Caco-2 (cell line): Measurements from ENCODE around the gene ZNF563. TPM values are rescaled to one million over a fixed set of nuclear protein-coding genes. Genes with fewer than 3 reads are reported as not detected.
A peak's percentile ranks its signal among the peaks of the same experiment; 100 is the strongest.
"Not testable (repeated sequence)": the region's sequence is repeated elsewhere in the genome, so short reads cannot be mapped to it uniquely, and the experiment has no call there.

Source experiments
- BruUV-seq: library from RNA; stranded (reverse); fragments of 400-500 nt; replicated peaks from 2 replicates; lab custom pipeline; 2021; lab: Mats Ljungman, UMichigan
- CTCF ChIA-PET: fragments of 300-600 bp; sonication (Branson Sonifier 250); formaldehyde crosslinking; loops from one replicate; lab custom pipeline; 2022; ENCODE audit warnings: antibody characterized with exemption; lab: Charles Lee
- POLR2A ChIA-PET: fragments of 300-600 bp; sonication (Branson Sonifier 250); formaldehyde crosslinking; loops from one replicate; lab custom pipeline; 2022; ENCODE audit warnings: antibody characterized with exemption; lab: Charles Lee
- DNase-seq, 2 experiments: peaks; one replicate each; pipeline versions ENCODE4 v3.0.0 to v3.0.0-alpha.2; 2020 to 2022
- H3K27me3 ChIP-seq: replicated peaks from 2 replicates; pipeline ENCODE4 v1.6.0; 2011; ENCODE audit warnings: low read length; ENCODE audit not compliant: control insufficient read depth, insufficient read depth
- H3K36me3 ChIP-seq: 2 replicates; pipeline ENCODE4 v1.5.1; 2011; ENCODE audit warnings: low read length; ENCODE audit not compliant: control insufficient read depth, insufficient read depth
- H3K4me1 ChIP-seq: fragments of 250-450 bp; sonication (Bioruptor Pico); 2 replicates; pipeline ENCODE4 v1.5.1; 2020; ENCODE audit warnings: mild to moderate bottlenecking
- H3K4me3 ChIP-seq: 2 replicates; pipeline ENCODE4 v1.5.1; 2011; ENCODE audit warnings: low read depth, mild to moderate bottlenecking, control low read depth, low read length
- H3K9me3 ChIP-seq: fragments of 250-450 bp; sonication (Bioruptor Pico); 2 replicates; pipeline ENCODE4 v1.5.1; 2020; ENCODE audit warnings: mild to moderate bottlenecking, moderate library complexity
- H3K27ac Mint-ChIP-seq: one replicate; pipeline ENCODE4 v1.8.0; 2022; ENCODE audit warnings: mixed read lengths; ENCODE audit not compliant: unreplicated experiment
- H3K27me3 Mint-ChIP-seq: one replicate; pipeline ENCODE4 v1.8.0; 2022; ENCODE audit warnings: mixed read lengths; ENCODE audit not compliant: insufficient read depth, unreplicated experiment
- H3K36me3 Mint-ChIP-seq: one replicate; pipeline ENCODE4 v1.8.0; 2022; ENCODE audit warnings: mild to moderate bottlenecking, mixed read lengths; ENCODE audit not compliant: insufficient read depth, unreplicated experiment
- H3K4me1 Mint-ChIP-seq: one replicate; pipeline ENCODE4 v1.8.0; 2022; ENCODE audit warnings: low read depth, mixed read lengths; ENCODE audit not compliant: unreplicated experiment
- H3K4me3 Mint-ChIP-seq: one replicate; pipeline ENCODE4 v1.8.0; 2022; ENCODE audit warnings: mild to moderate bottlenecking, moderate library complexity, mixed read lengths; ENCODE audit not compliant: unreplicated experiment
- H3K9me3 Mint-ChIP-seq: one replicate; pipeline ENCODE4 v1.8.0; 2022; ENCODE audit warnings: mixed read lengths; ENCODE audit not compliant: unreplicated experiment
- intact Hi-C: fragments of 100-400 bp; cut with micrococcal nuclease; formaldehyde crosslinking; loops from one replicate; pipeline ENCODE4 v1.10.0; 2022; ENCODE audit not compliant: unreplicated experiment
- total RNA-seq: library from RNA; stranded (reverse); gene quantifications from 2 replicates; pipeline ENCODE4 v1.2.3, GENCODE V29; 2022
- TF ChIP-seq, protein P1 (sequence below), 2 experiments: fragments of 200-600 bp in 1 of 2; IDR thresholded peaks; 1 replicate in 1 of 2; 2 replicates in 1 of 2; pipeline versions ENCODE4 v1.5.1 to v1.8.0; 2011 to 2022; ENCODE audit warnings: antibody characterized with exemption in 1 of 2, control low read depth in 1 of 2, inconsistent platforms in 1 of 2, low read depth in 1 of 2, low read length in 1 of 2, mild to moderate bottlenecking in 1 of 2, moderate library complexity in 1 of 2; ENCODE audit not compliant: insufficient read depth in 1 of 2, severe bottlenecking in 1 of 2, unreplicated experiment in 1 of 2

ZNF563 gene
- total RNA-seq, 1 experiment from 2014 or later, result 3.0 TPM

DNA sequence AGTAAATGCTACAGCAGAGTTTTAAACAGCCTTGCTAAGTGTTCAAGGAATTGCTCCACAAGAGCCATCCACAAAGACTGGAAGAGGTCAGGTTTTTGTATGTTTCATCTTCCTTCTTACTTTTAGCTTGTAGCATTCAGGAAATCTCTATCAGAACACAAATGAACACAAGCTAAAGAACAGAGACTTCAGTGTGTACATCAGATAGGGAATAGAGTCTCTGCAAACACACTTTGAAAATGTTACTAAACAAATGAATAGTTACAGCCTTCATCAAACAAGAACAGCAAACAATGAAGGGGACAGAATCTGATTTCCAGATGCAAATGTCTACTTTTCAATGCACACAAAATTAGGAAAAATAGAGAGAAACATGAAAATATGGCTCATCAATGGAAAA lies 7.7 kb downstream of the ZNF563 start:
- H3K9me3 Mint-ChIP-seq, result no peaks in the 10 kb centered on the region
- Histone ChIP-seq H3K9me3 (peaks cover 9% of the 10 kb centered on the region; the same call in 1 of the 2 replicates), H3K4me1 (peaks cover 8% of the 10 kb centered on the region), H3K4me3 (no peak overlapping the region), H3K27me3 (no peaks in the 10 kb centered on the region), H3K36me3 (peaks cover 3% of the 10 kb centered on the region)
- H3K4me3 Mint-ChIP-seq, result no peak overlapping the region
- BruUV-seq, result no TSS peak
- intact Hi-C loops, result no loop called here
- no peaks in the 10 kb centered on the region for H3K27me3 Mint-ChIP-seq
- TF ChIP-seq, protein P1, sequence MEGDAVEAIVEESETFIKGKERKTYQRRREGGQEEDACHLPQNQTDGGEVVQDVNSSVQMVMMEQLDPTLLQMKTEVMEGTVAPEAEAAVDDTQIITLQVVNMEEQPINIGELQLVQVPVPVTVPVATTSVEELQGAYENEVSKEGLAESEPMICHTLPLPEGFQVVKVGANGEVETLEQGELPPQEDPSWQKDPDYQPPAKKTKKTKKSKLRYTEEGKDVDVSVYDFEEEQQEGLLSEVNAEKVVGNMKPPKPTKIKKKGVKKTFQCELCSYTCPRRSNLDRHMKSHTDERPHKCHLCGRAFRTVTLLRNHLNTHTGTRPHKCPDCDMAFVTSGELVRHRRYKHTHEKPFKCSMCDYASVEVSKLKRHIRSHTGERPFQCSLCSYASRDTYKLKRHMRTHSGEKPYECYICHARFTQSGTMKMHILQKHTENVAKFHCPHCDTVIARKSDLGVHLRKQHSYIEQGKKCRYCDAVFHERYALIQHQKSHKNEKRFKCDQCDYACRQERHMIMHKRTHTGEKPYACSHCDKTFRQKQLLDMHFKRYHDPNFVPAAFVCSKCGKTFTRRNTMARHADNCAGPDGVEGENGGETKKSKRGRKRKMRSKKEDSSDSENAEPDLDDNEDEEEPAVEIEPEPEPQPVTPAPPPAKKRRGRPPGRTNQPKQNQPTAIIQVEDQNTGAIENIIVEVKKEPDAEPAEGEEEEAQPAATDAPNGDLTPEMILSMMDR (IDR thresholded peaks at IDR 0.05; ENCODE audit: insufficient read depth in 1 of 2, low read depth in 1 of 2, low read length in 1 of 2, severe bottlenecking in 1 of 2, unreplicated experiment in 1 of 2), result no peak
- ChIA-PET POLR2A (no interaction called here), CTCF (no interaction called here)
- peaks cover 11% of the 10 kb centered on the region for H3K36me3 Mint-ChIP-seq
- no peak for DNase-seq
- no peak overlapping the region for H3K27ac Mint-ChIP-seq
- peaks cover 5% of the 10 kb centered on the region for H3K4me1 Mint-ChIP-seq

DNA sequence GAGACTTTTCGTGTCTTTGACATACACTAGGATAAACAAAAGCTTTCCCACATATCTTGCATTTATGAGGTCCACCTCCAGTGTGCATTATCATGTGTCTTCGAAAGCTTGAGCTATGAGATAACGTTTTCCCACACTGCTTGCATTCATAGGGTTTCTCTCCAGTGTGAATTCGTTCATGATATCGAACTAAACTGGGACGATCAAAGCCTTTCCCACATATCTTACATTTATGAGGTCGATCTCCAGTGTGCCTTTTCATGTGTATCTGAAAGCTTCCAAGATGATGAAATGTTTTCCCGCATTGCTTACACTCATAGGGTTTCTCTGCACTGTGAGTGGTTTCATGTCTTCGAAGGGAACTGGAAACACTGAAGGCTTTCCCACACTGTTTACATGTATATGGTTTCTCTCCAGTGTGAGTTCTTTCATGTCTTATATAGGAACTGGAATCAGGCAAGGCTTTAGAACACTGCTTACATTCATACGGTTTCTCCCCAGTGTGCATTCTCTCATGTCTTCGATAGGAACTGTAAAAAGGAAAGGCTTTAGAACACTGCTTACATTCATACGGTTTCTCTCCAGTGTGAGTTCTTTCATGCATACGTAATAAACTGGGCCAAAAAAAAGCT lies 14.5 kb downstream of the ZNF563 start:
- H3K4me3 Mint-ChIP-seq, result no peak overlapping the region
- H3K27me3 ChIP-seq, result no peaks in the 10 kb centered on the region
- CTCF ChIA-PET, result no interaction called here
- DNase-seq, result no peak
- no peaks in the 10 kb centered on the region for H3K4me1 ChIP-seq
- intact Hi-C loops, result no loop called here
- no peaks in the 10 kb centered on the region for H3K27me3 Mint-ChIP-seq
- POLR2A ChIA-PET, result no interaction called here
- H3K4me1 Mint-ChIP-seq, result no peaks in the 10 kb centered on the region
- H3K9me3 ChIP-seq, result peaks cover 12% of the 10 kb centered on the region; the same call in 1 of the 2 replicates
- H3K36me3 Mint-ChIP-seq, result peaks cover 5% of the 10 kb centered on the region
- H3K4me3 ChIP-seq, result no peak overlapping the region
- TSS peak; percentile 12 for BruUV-seq
- peaks cover 3% of the 10 kb centered on the region for H3K36me3 ChIP-seq
- no peak overlapping the region for H3K27ac Mint-ChIP-seq
- H3K9me3 Mint-ChIP-seq, result peaks cover 13% of the 10 kb centered on the region
- TF ChIP-seq, protein P1 (IDR thresholded peaks at IDR 0.05; ENCODE audit: insufficient read depth in 1 of 2, low read depth in 1 of 2, low read length in 1 of 2, severe bottlenecking in 1 of 2, unreplicated experiment in 1 of 2), result no peak

DNA sequence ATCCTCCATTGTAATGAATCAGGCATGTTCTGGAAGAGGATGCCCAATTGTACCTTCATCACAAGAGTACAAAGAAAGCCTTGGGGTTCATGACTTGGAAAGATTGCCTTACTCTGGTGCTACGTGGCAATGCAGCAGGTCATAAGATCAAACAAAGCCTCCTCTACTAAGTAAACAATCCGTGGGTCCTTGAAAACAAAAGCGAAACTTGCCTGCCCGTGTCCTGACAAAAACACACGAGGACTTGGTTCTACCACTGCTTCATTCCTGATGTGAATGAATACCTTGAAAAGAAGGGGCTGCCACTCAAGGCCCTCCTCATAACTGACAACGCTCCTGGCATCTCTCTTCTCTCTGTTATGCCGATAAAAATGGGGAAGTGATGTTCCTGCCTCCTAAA lies 18.9 kb downstream of the ZNF563 start:
- H3K9me3 Mint-ChIP-seq, result peaks cover 13% of the 10 kb centered on the region
- intact Hi-C loops, result no loop called here
- POLR2A ChIA-PET, result interaction anchor here (0.6 kb wide), 1 partner anchor 193 kb away, joined by 9 read pairs; no protein-coding TSS in a partner anchor
- no peaks in the 10 kb centered on the region for H3K4me1 ChIP-seq
- no peaks in the 10 kb centered on the region for H3K27me3 ChIP-seq
- no peaks in the 10 kb centered on the region for H3K4me1 Mint-ChIP-seq
- no peaks in the 10 kb centered on the region for H3K27me3 Mint-ChIP-seq
- BruUV-seq, result no TSS peak
- H3K4me3 ChIP-seq, result no peak overlapping the region
- CTCF ChIA-PET, result no interaction called here
- no peak overlapping the region for H3K4me3 Mint-ChIP-seq
- H3K36me3 Mint-ChIP-seq, result no peaks in the 10 kb centered on the region
- H3K36me3 ChIP-seq, result no peaks in the 10 kb centered on the region
- H3K9me3 ChIP-seq, result 0 out of 2 replicates have a peak, but pooled peaks cover 3% of the 10 kb centered on the region
- no peak for DNase-seq
- no peak overlapping the region for H3K27ac Mint-ChIP-seq
- TF ChIP-seq, protein P1 (IDR thresholded peaks at IDR 0.05; ENCODE audit: insufficient read depth in 1 of 2, low read depth in 1 of 2, low read length in 1 of 2, severe bottlenecking in 1 of 2, unreplicated experiment in 1 of 2), result no peak

GRCh38 chr19:12308891-12309290 lies 24.5 kb downstream of the ZNF563 start:
- H3K36me3 Mint-ChIP-seq, H3K4me1 ChIP-seq, H3K27me3 ChIP-seq, H3K9me3 ChIP-seq, CTCF ChIA-PET, BruUV-seq, H3K4me3 ChIP-seq, H3K4me1 Mint-ChIP-seq, H3K4me3 Mint-ChIP-seq, POLR2A ChIA-PET, H3K27me3 Mint-ChIP-seq, DNase-seq, H3K27ac Mint-ChIP-seq, intact Hi-C loops, H3K36me3 ChIP-seq: not testable (repeated sequence)
- H3K9me3 Mint-ChIP-seq, result peaks cover 10% of the 10 kb centered on the region
